ENCODE measurements around the gene CNKSR2. TPM values are rescaled to one million over a fixed set of nuclear protein-coding genes. Genes with fewer than 3 reads are reported as not detected.

The CNKSR2 gene
- total RNA-seq, 1 experiment from 2014 or later, result 52.9 TPM

DNA sequence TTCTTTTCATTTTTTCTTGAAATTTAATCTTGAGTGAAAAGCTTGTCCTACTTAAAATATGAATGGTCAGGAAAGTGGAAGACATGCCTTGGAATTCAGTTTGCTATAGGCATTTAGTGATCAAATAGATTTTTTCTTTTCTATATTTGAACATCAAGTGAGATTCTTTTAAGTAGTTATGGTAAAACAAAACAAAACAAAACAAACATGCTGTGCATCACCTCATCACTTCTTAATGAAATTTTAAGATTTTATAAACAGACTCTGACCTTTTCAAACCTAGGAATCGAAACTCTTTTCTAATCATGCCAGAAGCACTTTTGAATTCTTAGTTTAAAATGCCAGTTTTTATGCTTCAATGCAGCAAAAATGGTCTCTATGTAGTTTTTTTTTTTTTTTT is 62.8 kb downstream of the CNKSR2 start:
- H3K4me1 Mint-ChIP-seq, result peaks cover 13 to 19% of the 10 kb centered on the region in 2 experiments

More for the DNA sequence above, 62.8 kb downstream of the CNKSR2 start:
- Mint-ChIP-seq H3K27ac (peak overlapping the region in 1 of 3 experiments; percentile 84; a peak in 1 of 7 replicates), H3K9me3 (peaks cover 0 to 7% of the 10 kb centered on the region in 2 experiments; a peak in 3 of 5 replicates), H3K27me3 (ENCODE audit: low read depth) (no peaks in the 10 kb centered on the region), H3K4me3 (no peak overlapping the region), H3K36me3 (ENCODE audit: insufficient read depth in 1 of 3, low read depth in 3 of 3) (peaks cover 0 to 11% (median 4%) of the 10 kb centered on the region in 3 experiments; a peak in 4 of 7 replicates)
- H4K5ac ChIP-seq (ENCODE audit: insufficient read length, low read depth, low read length), result no peak overlapping the region
- H3T11ph ChIP-seq (ENCODE audit: low read length), result no peak overlapping the region
- H2BK5ac ChIP-seq (ENCODE audit: insufficient read length, low read length), result no peak overlapping the region
- no peak overlapping the region for H4K8ac ChIP-seq (replicated peaks; ENCODE audit: insufficient read length, low read depth, low read length)
- no peak overlapping the region for H2BK12ac ChIP-seq (ENCODE audit: insufficient read length, low read depth, low read length)
- no peaks in the 10 kb centered on the region for H3K4me1 ChIP-seq (ENCODE audit: insufficient read depth, low read length)
- no peak overlapping the region for H3K23ac ChIP-seq (ENCODE audit: insufficient read length, low read depth, low read length)
- no peak overlapping the region for H2AFZ ChIP-seq (ENCODE audit: low read length)
- H3K27me3 ChIP-seq (ENCODE audit: insufficient read depth, low read length), result no peaks in the 10 kb centered on the region
- H4K91ac ChIP-seq (ENCODE audit: insufficient read length, low read depth, low read length), result no peak overlapping the region
- no peaks in the 10 kb centered on the region for H3K9me3 ChIP-seq (ENCODE audit: control insufficient read depth, low read depth, low read length)
- no peak overlapping the region for H3K4ac ChIP-seq (ENCODE audit: low read depth, low read length)
- H3K14ac ChIP-seq (ENCODE audit: insufficient read depth, low read length), result no peak overlapping the region
- TF ChIP-seq, protein P1, sequence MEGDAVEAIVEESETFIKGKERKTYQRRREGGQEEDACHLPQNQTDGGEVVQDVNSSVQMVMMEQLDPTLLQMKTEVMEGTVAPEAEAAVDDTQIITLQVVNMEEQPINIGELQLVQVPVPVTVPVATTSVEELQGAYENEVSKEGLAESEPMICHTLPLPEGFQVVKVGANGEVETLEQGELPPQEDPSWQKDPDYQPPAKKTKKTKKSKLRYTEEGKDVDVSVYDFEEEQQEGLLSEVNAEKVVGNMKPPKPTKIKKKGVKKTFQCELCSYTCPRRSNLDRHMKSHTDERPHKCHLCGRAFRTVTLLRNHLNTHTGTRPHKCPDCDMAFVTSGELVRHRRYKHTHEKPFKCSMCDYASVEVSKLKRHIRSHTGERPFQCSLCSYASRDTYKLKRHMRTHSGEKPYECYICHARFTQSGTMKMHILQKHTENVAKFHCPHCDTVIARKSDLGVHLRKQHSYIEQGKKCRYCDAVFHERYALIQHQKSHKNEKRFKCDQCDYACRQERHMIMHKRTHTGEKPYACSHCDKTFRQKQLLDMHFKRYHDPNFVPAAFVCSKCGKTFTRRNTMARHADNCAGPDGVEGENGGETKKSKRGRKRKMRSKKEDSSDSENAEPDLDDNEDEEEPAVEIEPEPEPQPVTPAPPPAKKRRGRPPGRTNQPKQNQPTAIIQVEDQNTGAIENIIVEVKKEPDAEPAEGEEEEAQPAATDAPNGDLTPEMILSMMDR (conservative IDR thresholded peaks at IDR 0.05), result no peak
- WGBS (ENCODE audit: extremely low coverage, insufficient read length, low lambda C conversion rate), result no CpG with 5 or more reads among the region's 1 CpG
- H3K23me2 ChIP-seq (ENCODE audit: insufficient read length, low read depth, low read length, poor library complexity, severe bottlenecking), result no peaks in the 10 kb centered on the region
- H3K18ac ChIP-seq (ENCODE audit: insufficient read length, low read depth, low read length), result no peak overlapping the region
- H2BK15ac ChIP-seq (ENCODE audit: low read depth, low read length), result no peak overlapping the region
- no peak overlapping the region for H2AK5ac ChIP-seq (ENCODE audit: insufficient read length, low read length)
- H3K4me2 ChIP-seq (ENCODE audit: insufficient read depth, insufficient read length, low read length), result no peak overlapping the region
- no peak overlapping the region for H2BK20ac ChIP-seq (ENCODE audit: low read depth, low read length, poor library complexity, severe bottlenecking)
- H2BK120ac ChIP-seq (ENCODE audit: low read depth, low read length, poor library complexity, severe bottlenecking), result no peak overlapping the region
- no peaks in the 10 kb centered on the region for H3K79me1 ChIP-seq (ENCODE audit: insufficient read depth, low read depth, low read length, poor library complexity, severe bottlenecking)
- no peak overlapping the region for H3K9ac ChIP-seq (ENCODE audit: extremely low read depth, insufficient read length, low read length)
- H4K20me1 ChIP-seq (ENCODE audit: control insufficient read depth, insufficient read depth, insufficient read length), result no peaks in the 10 kb centered on the region
- H3K27ac ChIP-seq (ENCODE audit: insufficient read length, low read depth, low read length), result no peak overlapping the region
- DNase-seq, result no peak
- no peaks in the 10 kb centered on the region for H3K79me2 ChIP-seq (ENCODE audit: insufficient read depth, low read length)
- no peak overlapping the region for H3K56ac ChIP-seq (ENCODE audit: insufficient read length, low read depth, low read length)
